HG03196 (cell line): ENCODE data around the gene SLX4IP.

ENCODE experiments used
- ATAC-seq: cut with Tn5 transposase; IDR thresholded peaks from one replicate; pipeline ENCODE4 v1.9.1; 2021; ENCODE audit not compliant: unreplicated experiment

The SLX4IP gene

GRCh38 chr20:10547276-10548114, 112.4 kb downstream of the SLX4IP start:
- ATAC-seq, result no peak

- ATAC-seq, result no peak
Observed at GRCh38 chr20:10549511-10549910, 114.4 kb downstream of the SLX4IP start.

- ATAC-seq, result no peak
Observed at GRCh38 chr20:10550204-10551118, 115.4 kb downstream of the SLX4IP start.

DNA sequence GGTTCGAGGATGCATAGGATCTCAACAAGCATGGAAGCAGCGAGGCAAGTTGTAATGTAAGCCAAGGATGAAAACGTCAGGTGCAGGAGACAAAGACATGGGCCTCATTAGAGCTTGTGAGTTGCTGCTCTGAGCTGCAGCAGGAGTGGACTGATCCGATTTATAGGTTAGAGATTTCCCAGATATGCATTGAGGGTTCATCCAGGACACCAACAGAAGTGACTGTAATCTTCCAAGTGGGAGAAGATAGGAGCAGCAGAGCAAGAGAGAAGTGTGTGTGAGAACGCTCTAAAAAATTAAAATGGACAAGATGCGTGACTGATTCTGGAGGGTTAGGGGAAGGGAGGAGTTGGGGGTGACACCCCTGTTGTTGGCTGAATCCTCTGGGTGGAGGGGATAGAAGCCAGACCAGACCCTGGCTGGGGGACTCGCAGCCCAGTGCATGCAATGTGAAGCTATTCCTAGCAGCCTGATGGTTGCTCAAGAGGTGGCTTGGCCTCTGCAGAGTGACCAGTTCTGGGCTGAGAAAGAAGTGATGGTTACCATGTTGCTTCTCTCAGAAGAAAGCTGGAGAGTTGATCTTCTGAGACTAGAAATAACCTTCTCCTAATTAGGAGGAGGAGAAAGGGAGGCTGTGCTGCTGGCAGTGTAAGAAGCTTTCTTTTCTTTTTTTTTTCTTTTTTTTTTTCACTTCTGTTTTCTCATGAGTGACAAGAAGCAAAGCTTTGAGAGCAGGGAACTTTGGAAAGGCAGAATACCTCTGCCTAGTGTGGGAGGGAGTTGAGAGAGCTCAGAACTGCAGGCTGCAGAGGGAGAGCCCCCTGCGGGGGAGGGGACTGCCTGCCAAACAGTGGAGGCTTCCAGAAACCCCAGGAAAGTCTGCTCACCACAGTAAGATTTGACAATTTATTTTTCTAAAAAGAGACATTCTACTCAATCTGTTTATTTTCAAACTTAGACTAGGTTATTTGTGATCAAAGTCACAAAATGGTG, 116.9 kb downstream of the SLX4IP start:
- ATAC-seq, result no peak

GRCh38 chr20:10553326-10553984, 118.3 kb downstream of the SLX4IP start:
- peak; percentile 47 for ATAC-seq

DNA sequence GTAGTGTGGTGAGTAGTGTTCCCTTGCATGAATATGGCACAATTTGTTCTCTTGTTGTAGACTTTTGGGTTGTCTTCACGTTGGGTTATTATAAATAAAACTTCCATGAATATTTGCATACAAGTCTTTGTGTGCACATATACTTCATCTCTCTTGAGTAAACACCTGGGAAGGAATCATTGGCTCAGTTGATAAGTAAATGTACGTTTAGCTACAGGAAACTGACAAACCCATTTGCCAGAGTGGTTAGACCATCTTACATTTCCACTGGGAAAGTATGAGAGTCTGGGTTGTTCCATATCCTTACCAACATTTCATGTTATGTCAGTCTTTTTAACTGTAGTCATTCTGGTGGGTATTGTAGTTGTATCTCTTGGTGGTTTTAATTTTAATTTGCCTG, 119.2 kb downstream of the SLX4IP start:
- no peak for ATAC-seq

- ATAC-seq, result no peak
Observed at GRCh38 chr20:10555393-10555792, 120.3 kb downstream of the SLX4IP start.

DNA sequence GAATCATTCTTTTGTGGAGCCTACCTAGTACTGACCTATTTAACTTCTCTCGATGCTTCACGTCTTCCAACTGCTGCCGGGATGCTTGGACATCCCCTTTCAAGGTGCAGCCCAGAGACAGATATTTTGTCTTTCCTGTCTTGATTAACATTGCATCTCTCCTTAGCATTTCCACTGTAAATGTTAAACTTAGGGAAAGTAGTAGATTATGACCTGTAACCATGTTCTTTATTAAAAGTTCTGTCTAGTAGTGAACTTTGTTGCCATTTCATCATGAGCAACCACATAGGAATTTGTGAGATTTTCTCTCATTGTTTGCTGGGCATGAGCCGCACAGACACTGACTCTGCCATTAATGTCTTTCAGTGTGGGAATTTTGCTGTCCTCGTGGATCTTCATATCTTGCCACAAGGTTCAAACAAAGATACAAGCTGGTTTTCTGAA, 120.8 kb downstream of the SLX4IP start:
- ATAC-seq, result no peak

- no peak for ATAC-seq
Observed at GRCh38 chr20:10556519-10557083, 121.5 kb downstream of the SLX4IP start.

GRCh38 chr20:10557685-10558084, 122.6 kb downstream of the SLX4IP start:
- ATAC-seq, result no peak

- peak; percentile 92 for ATAC-seq
Observed at GRCh38 chr20:10558635-10559187, 123.6 kb downstream of the SLX4IP start.

DNA sequence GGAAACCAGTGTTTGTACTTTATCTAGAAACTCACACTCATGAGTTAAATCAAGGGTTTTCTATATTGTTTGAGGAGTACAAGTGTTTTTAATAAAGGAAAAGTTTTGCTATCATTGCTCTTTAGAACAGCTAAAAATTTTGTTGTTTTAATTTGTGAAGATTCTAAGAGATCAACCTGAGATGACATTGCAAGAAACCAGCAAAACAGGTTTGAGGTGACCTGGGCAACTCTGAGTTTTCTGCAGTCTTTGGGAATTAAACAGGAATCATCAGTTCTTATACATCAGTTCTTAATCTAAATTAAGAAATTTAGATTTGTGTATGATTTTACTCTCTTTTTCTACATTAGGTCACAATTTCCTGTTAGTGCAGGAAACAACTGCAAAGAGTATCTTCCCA, 124.2 kb downstream of the SLX4IP start:
- no peak for ATAC-seq

- no peak for ATAC-seq
Observed at GRCh38 chr20:10560686-10561085, 125.6 kb downstream of the SLX4IP start.

GRCh38 chr20:10561302-10561701, 126.2 kb downstream of the SLX4IP start:
- no peak for ATAC-seq

DNA sequence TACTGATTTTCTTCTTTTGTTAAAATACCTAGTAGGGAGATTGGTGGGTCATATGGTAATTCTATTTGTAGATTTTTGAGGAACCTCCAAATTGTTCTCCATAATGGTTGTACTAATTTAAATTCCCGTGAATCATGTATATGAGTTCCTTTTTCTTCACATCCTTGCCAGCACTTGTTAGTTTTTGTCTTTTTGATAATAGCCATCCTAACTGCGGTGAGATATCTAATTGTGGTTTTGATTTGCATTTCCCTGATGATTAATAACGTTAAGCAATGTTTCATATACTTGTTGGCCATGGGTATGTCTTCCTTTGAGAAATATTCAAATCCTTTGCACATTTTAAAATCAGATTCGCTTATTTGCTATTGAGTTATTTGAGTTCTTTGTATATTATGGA, 127.8 kb downstream of the SLX4IP start:
- no peak for ATAC-seq

- ATAC-seq, result no peak
Observed at GRCh38 chr20:10563935-10564492, 128.9 kb downstream of the SLX4IP start.

DNA sequence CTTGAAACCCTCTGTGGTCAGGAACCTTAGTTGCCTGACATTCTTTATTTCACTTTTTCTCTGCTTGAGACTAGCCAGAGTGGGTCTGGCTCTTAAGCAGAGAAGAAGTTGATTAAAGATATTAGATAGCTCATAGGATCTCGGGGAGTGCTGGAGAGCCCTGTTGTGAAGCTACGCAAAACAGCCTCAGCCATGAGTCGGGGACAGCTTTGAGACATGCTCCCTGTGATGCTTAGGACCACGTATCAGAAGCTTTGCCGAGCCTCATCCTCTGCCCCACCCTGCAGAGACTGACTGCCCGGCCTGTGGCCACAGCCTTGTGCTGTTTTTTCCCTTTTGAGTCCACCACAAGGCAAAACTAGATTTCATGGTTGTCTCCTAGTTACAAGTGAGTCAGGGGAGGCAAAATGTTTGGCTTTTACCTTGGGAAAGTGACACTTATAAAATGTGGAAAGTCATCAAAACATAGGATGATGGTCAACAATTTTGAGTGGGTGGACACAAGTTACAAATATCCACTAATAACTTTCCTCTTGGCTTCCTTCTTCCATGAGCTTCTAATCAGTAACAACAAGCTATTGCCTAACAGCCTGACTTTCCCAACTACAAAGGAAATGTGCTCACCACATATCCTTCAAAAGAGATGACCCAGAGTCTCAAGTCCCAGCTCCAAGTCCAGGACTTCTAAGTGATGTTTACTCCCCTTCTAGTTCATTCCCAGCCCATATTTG, 130.3 kb downstream of the SLX4IP start:
- no peak for ATAC-seq
